GM18499 (cell line): ENCODE results near the gene NDRG2.
"Not testable (repeated sequence)": the region's sequence is repeated elsewhere in the genome, so short reads cannot be mapped to it uniquely, and the experiment has no call there.

Experiments
- ATAC-seq: cut with Tn5 transposase; IDR thresholded peaks from one replicate; pipeline ENCODE4 v1.9.1; 2021; ENCODE audit warnings: moderate number of reproducible peaks; ENCODE audit not compliant: insufficient read depth, unreplicated experiment

The NDRG2 gene

GRCh38 chr14:21016413-21017190, 8.3 kb downstream of the NDRG2 start:
- no peak for ATAC-seq

- ATAC-seq, result no peak
These were observed 9.5 kb downstream of the NDRG2 start for GRCh38 chr14:21015312-21015711.

GRCh38 chr14:21014761-21015190, 10.1 kb downstream of the NDRG2 start:
- no peak for ATAC-seq

- ATAC-seq, result no peak
These were observed 13.7 kb downstream of the NDRG2 start for GRCh38 chr14:21011136-21011535.

- not testable (repeated sequence) for ATAC-seq
These were observed 15.1 kb downstream of the NDRG2 start for GRCh38 chr14:21009721-21010120.

- no peak for ATAC-seq
These were observed 21.0 kb downstream of the NDRG2 start for GRCh38 chr14:21003788-21004346.

- no peak for ATAC-seq
These were observed 23.6 kb downstream of the NDRG2 start for GRCh38 chr14:21001218-21001617.

GRCh38 chr14:20999591-20999990, 25.3 kb downstream of the NDRG2 start:
- ATAC-seq, result no peak

- ATAC-seq, result no peak
These were observed 26.0 kb downstream of the NDRG2 start, which contains the start of gene SLC39A2 for GRCh38 chr14:20998674-20999366. Gene SLC39A2, plus strand, starts transcription at chr14:20999293. Its CDS starts 154 bp downstream, at chr14:20999447.

- no peak for ATAC-seq
These were observed 26.7 kb downstream of the NDRG2 start for GRCh38 chr14:20998139-20998538.

GRCh38 chr14:20997564-20997963, 27.3 kb downstream of the NDRG2 start:
- ATAC-seq, result no peak

- no peak for ATAC-seq
These were observed 27.7 kb downstream of the NDRG2 start for GRCh38 chr14:20997115-20997514.

- ATAC-seq, result no peak
These were observed 28.3 kb downstream of the NDRG2 start for GRCh38 chr14:20996521-20996920.

- peak; percentile 88 for ATAC-seq
These were observed 34.9 kb downstream of the NDRG2 start, which contains the start of gene METTL17 for GRCh38 chr14:20989787-20990600. Gene METTL17, plus strand, starts transcription at chr14:20989980. Its CDS starts 23 bp downstream, at chr14:20990003.

- ATAC-seq, result no peak
These were observed 35.4 kb downstream of the NDRG2 start for GRCh38 chr14:20989471-20989786.

- no peak for ATAC-seq
These were observed 36.0 kb downstream of the NDRG2 start for GRCh38 chr14:20988717-20989470.

GRCh38 chr14:20986811-20987210, 38.0 kb downstream of the NDRG2 start:
- ATAC-seq, result no peak

GRCh38 chr14:20985650-20986049, 39.2 kb downstream of the NDRG2 start:
- ATAC-seq, result not testable (repeated sequence)

GRCh38 chr14:20982646-20983369, 42.1 kb downstream of the NDRG2 start:
- ATAC-seq, result no peak
